Measurements from ENCODE around the gene ITM2C.

DNA sequence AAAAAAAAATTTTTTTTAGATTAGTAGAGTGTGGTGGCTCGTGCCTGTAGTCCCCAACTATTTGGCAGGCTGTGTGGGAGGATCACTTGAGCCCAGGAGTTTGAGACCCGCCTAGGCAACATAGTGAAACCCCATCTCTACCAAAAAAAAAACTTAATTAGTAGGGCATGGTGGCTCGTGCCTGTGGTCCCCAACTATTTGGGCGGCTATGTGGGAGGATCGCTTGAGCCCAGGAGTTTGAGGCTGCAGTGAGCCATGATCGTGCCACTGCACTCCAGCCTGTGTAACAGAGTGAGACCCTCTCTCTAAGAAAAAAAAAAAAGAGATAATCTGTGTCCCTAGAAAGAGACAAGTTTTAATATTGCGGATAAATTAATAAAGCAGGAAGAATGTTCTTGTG is 51.5 kb downstream of the ITM2C start:
- TF ChIP-seq EZH2 (IDR thresholded peaks at IDR 0.05): no peak
- TF ChIP-seq POLR2AphosphoS5 (IDR thresholded peaks at IDR 0.05; ENCODE audit: borderline replicate concordance, low read depth, low read length): no peak

All from SK-N-MC (cell line).